Thyroid gland (tissue), 4 donors: ENCODE data around the gene POLD2.

Experiments used
- POLR2A ChIP-seq, 2 donors: fragments of 450-650 bp; IDR thresholded peaks; one replicate each; pipeline ENCODE4 v1.6.1; 2017; ENCODE audit warnings: antibody characterized with exemption in 2 of 2, mild to moderate bottlenecking in 2 of 2, moderate library complexity in 1 of 2
- TF ChIP-seq, protein P1 (sequence below), 6 experiments: fragments of 200-600 bp in 3 of 6; fragments of 450-650 bp in 3 of 6; sonication (generic) in 3 of 6; IDR thresholded peaks; one replicate each; pipeline ENCODE4 v1.5.1; 2016 to 2019; ENCODE audit warnings: antibody characterized with exemption in 6 of 6, mild to moderate bottlenecking in 2 of 6, inconsistent platforms in 1 of 6, moderate library complexity in 1 of 6

DNA sequence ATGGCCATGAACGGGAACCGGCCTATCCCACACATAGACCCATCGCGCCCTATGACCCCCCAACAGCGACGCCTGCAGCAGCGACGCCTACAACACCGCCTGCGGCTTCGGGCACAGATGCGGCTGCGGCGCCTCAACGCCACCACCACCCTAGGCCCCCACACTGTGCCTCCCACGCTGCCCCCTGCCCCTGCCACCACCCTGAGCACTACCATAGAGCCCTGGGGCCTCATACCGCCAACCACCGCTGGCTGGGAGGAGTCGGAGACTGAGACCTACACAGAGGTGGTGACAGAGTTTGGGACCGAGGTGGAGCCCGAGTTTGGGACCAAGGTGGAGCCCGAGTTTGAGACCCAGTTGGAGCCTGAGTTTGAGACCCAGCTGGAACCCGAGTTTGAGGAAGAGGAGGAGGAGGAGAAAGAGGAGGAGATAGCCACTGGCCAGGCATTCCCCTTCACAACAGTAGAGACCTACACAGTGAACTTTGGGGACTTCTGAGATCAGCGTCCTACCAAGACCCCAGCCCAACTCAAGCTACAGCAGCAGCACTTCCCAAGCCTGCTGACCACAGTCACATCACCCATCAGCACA, 9.5 kb downstream of the POLD2 start:
- TF ChIP-seq, protein P1, sequence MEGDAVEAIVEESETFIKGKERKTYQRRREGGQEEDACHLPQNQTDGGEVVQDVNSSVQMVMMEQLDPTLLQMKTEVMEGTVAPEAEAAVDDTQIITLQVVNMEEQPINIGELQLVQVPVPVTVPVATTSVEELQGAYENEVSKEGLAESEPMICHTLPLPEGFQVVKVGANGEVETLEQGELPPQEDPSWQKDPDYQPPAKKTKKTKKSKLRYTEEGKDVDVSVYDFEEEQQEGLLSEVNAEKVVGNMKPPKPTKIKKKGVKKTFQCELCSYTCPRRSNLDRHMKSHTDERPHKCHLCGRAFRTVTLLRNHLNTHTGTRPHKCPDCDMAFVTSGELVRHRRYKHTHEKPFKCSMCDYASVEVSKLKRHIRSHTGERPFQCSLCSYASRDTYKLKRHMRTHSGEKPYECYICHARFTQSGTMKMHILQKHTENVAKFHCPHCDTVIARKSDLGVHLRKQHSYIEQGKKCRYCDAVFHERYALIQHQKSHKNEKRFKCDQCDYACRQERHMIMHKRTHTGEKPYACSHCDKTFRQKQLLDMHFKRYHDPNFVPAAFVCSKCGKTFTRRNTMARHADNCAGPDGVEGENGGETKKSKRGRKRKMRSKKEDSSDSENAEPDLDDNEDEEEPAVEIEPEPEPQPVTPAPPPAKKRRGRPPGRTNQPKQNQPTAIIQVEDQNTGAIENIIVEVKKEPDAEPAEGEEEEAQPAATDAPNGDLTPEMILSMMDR (IDR thresholded peaks at IDR 0.05): no peak
- TF ChIP-seq POLR2A (IDR thresholded peaks at IDR 0.05): no peak
